K562 (cell line): Measurements from ENCODE around the gene NXF1. TPM values are rescaled to one million over a fixed set of nuclear protein-coding genes. Genes with fewer than 3 reads are reported as not detected.

Experiments used
- BRD4 ChIP-seq: fragments of 200-600 bp; sonication (generic); IDR thresholded peaks from 2 replicates; pipeline ENCODE4 v1.6.1; 2017; ENCODE audit warnings: inconsistent platforms
- ETV1 ChIP-seq: fragments of 450-650 bp; conservative IDR thresholded peaks from 2 replicates; pipeline ENCODE4 v1.6.1; 2016; ENCODE audit warnings: missing genetic modification characterization, control low read depth, low read depth, missing compliant biosample characterization
- HSF4 ChIP-seq: fragments of 250-450 bp; sonication (Bioruptor Pico); IDR thresholded peaks from 2 replicates; pipeline ENCODE4 v2.1.2; 2022; ENCODE audit warnings: mild to moderate bottlenecking, moderate library complexity, borderline replicate concordance
- NELFE ChIP-seq: IDR thresholded peaks from 2 replicates; pipeline ENCODE4 v1.6.1; 2011; ENCODE audit warnings: mild to moderate bottlenecking; ENCODE audit not compliant: insufficient read depth, insufficient read length
- PCBP2 ChIP-seq: fragments of 200-400 bp; formaldehyde crosslinking; IDR thresholded peaks from 2 replicates; pipeline ENCODE4 v1.6.1; 2018; ENCODE audit warnings: low read length, low read depth, mild to moderate bottlenecking, moderate library complexity; ENCODE audit not compliant: poor library complexity, severe bottlenecking
- POLR3A ChIP-seq: IDR thresholded peaks from 2 replicates; pipeline ENCODE4 v1.6.1; 2011; ENCODE audit warnings: borderline replicate concordance, mild to moderate bottlenecking, moderate library complexity; ENCODE audit not compliant: insufficient read length, insufficient read depth; ENCODE audit errors: extremely low read depth
- RBM39 ChIP-seq: fragments of 200-400 bp; formaldehyde crosslinking; optimal IDR thresholded peaks from 2 replicates; pipeline ENCODE3; 2018; ENCODE audit warnings: low read depth, low read length
- SMAD2 ChIP-seq: fragments of 150-350 bp; IDR thresholded peaks from 2 replicates; pipeline ENCODE4 v1.6.1; 2014; ENCODE audit warnings: low read depth, mild to moderate bottlenecking, low read length
- SMARCE1 ChIP-seq: fragments of 450-650 bp; IDR thresholded peaks from 2 replicates; pipeline ENCODE4 v1.7.1; 2016; ENCODE audit warnings: mild to moderate bottlenecking
- SNIP1 ChIP-seq: fragments of 450-650 bp; IDR thresholded peaks from 2 replicates; pipeline ENCODE4 v1.7.1; 2017; ENCODE audit warnings: low read depth, mild to moderate bottlenecking
- SP1 ChIP-seq: sonication (generic); formaldehyde crosslinking; IDR thresholded peaks from 2 replicates; pipeline ENCODE4 v1.8.1; 2022; ENCODE audit warnings: mild to moderate bottlenecking, missing genetic modification reagents
- ZBTB1 ChIP-seq: sonication (generic); formaldehyde crosslinking; IDR thresholded peaks from 2 replicates; pipeline ENCODE4 v1.8.1; 2023; ENCODE audit warnings: missing genetic modification reagents, low read depth, mild to moderate bottlenecking, borderline replicate concordance
- ZNF41 ChIP-seq: fragments of 250-450 bp; sonication (Bioruptor Pico); conservative IDR thresholded peaks from 2 replicates; pipeline ENCODE4 v1.4.0; 2020; ENCODE audit warnings: mild to moderate bottlenecking
- ZNF76 ChIP-seq: fragments of 250-450 bp; sonication (Bioruptor Pico); IDR thresholded peaks from 2 replicates; pipeline ENCODE4 v1.4.0; 2020; ENCODE audit warnings: mild to moderate bottlenecking, moderate library complexity, borderline replicate concordance
- polyA plus RNA-seq, 8 experiments: library from polyadenylated mRNA; depleted of rRNA in 4 of 8; stranded (reverse) in 5 of 8; unstranded in 3 of 8; fragments of >200 nt; fragmentation: Nextera tagmentation in 2 of 8; fragmentation: Illumina TruSeq in 1 of 8; extraction: Ambion mirVana in 2 of 8; extraction: Trizol in 1 of 8; gene quantifications; 2 replicates each; pipeline versions ENCODE4 v1.2.1 to v1.2.3, GENCODE V29; 2011 to 2014; ENCODE audit warnings: inconsistent platforms in 1 of 8, missing spikeins in 1 of 8
- total RNA-seq, 7 experiments: library from RNA; depleted of rRNA in 6 of 7; stranded (reverse); fragments of >200 nt in 6 of 7; fragmentation: Illumina TruSeq in 2 of 7; extraction: Trizol in 2 of 7; gene quantifications; 2 replicates each; pipeline versions ENCODE4 v1.2.1 to v1.2.3, GENCODE V29; 2011 to 2021; ENCODE audit warnings: low replicate concordance in 1 of 7
- TF ChIP-seq, protein P1 (sequence below): fragments of 450-650 bp; formaldehyde crosslinking; IDR thresholded peaks from 2 replicates; pipeline ENCODE4 v1.4.0; 2020; ENCODE audit warnings: mild to moderate bottlenecking, moderate library complexity
- TF ChIP-seq, protein P2 (sequence below): fragments of 450-650 bp; formaldehyde crosslinking; IDR thresholded peaks from 2 replicates; pipeline ENCODE4 v1.4.0; 2020; ENCODE audit warnings: mild to moderate bottlenecking, moderate library complexity
- TF ChIP-seq, protein P3 (sequence below): sonication (generic); formaldehyde crosslinking; IDR thresholded peaks from 2 replicates; pipeline ENCODE4 v1.9.0; 2022; ENCODE audit warnings: mild to moderate bottlenecking, missing genetic modification reagents
- TF ChIP-seq, protein P4 (sequence below): fragments of 450-650 bp; formaldehyde crosslinking; IDR thresholded peaks from 2 replicates; pipeline ENCODE4 v1.4.0; 2022; ENCODE audit warnings: mild to moderate bottlenecking, moderate library complexity
- TF ChIP-seq, protein P5 (sequence below): sonication (generic); formaldehyde crosslinking; IDR thresholded peaks from 2 replicates; pipeline ENCODE4 v1.8.0; 2022; ENCODE audit warnings: mild to moderate bottlenecking, missing genetic modification reagents

Gene NXF1
- total and polyA plus RNA-seq, 9 of the 15 experiments (the other 6 are each of a cell fraction or from before 2014, with no cell fraction given): 18.1 to 98.3 (median 35.8) TPM

DNA sequence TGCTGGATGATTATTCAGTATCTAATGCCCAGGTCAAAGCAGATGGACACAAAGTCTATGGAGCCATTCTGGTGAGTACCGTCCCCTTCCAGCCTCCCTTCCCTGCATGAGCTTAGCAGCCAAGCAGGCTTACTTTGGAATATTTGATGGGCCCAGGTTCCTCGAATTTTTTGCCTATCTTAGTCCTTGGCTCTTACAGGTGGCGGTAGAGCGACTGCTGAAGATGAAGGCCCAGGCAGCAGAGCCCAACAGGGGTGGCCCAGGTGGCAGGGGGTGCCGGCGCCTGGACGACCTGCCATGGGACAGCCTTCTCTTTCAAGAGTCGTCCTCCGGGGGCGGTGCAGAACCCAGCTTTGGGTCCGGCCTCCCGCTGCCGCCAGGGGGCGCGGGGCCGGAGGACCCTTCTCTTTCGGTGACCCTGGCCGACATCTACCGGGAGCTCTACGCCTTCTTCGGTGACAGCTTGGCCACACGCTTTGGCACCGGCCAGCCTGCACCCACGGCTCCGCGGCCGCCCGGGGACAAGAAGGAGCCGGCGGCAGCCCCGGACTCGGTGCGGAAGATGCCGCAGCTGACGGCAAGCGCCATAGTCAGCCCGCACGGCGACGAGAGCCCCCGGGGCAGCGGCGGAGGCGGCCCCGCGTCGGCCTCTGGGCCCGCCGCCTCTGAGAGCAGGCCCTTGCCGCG, 18.8 kb downstream of the NXF1 start (continued):
- TF ChIP-seq, protein P1, sequence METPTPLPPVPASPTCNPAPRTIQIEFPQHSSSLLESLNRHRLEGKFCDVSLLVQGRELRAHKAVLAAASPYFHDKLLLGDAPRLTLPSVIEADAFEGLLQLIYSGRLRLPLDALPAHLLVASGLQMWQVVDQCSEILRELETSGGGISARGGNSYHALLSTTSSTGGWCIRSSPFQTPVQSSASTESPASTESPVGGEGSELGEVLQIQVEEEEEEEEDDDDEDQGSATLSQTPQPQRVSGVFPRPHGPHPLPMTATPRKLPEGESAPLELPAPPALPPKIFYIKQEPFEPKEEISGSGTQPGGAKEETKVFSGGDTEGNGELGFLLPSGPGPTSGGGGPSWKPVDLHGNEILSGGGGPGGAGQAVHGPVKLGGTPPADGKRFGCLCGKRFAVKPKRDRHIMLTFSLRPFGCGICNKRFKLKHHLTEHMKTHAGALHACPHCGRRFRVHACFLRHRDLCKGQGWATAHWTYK (CRISPR knock-in tag): no peak
- TF ChIP-seq ZNF41 (CRISPR knock-in tag) (no peak), ZNF76 (CRISPR knock-in tag) (no peak), BRD4 (no peak; the same call in 1 of the 2 replicates), SMARCE1 (no peak), ZBTB1 (no peak; the same call in 1 of the 2 replicates), ETV1 (tag) (peak; percentile 6; the same call in 1 of the 2 replicates), HSF4 (CRISPR knock-in tag) (no peak), NELFE (no peak), RBM39 (peak; percentile 57), SNIP1 (no peak), SP1 (CRISPR knock-in tag) (no peak), PCBP2 (no peak), POLR3A (no peak), SMAD2 (no peak)
- TF ChIP-seq, protein P2, sequence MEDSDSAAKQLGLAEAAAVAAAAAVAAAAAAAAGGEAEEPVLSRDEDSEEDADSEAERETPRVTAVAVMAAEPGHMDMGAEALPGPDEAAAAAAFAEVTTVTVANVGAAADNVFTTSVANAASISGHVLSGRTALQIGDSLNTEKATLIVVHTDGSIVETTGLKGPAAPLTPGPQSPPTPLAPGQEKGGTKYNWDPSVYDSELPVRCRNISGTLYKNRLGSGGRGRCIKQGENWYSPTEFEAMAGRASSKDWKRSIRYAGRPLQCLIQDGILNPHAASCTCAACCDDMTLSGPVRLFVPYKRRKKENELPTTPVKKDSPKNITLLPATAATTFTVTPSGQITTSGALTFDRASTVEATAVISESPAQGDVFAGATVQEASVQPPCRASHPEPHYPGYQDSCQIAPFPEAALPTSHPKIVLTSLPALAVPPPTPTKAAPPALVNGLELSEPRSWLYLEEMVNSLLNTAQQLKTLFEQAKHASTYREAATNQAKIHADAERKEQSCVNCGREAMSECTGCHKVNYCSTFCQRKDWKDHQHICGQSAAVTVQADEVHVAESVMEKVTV (CRISPR knock-in tag): peak; percentile 57; the same call in 1 of the 2 replicates
- TF ChIP-seq, protein P3, sequence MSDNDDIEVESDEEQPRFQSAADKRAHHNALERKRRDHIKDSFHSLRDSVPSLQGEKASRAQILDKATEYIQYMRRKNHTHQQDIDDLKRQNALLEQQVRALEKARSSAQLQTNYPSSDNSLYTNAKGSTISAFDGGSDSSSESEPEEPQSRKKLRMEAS (CRISPR knock-in tag): no peak
- TF ChIP-seq, protein P4, sequence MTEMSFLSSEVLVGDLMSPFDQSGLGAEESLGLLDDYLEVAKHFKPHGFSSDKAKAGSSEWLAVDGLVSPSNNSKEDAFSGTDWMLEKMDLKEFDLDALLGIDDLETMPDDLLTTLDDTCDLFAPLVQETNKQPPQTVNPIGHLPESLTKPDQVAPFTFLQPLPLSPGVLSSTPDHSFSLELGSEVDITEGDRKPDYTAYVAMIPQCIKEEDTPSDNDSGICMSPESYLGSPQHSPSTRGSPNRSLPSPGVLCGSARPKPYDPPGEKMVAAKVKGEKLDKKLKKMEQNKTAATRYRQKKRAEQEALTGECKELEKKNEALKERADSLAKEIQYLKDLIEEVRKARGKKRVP (CRISPR knock-in tag): no peak
- TF ChIP-seq, protein P5, sequence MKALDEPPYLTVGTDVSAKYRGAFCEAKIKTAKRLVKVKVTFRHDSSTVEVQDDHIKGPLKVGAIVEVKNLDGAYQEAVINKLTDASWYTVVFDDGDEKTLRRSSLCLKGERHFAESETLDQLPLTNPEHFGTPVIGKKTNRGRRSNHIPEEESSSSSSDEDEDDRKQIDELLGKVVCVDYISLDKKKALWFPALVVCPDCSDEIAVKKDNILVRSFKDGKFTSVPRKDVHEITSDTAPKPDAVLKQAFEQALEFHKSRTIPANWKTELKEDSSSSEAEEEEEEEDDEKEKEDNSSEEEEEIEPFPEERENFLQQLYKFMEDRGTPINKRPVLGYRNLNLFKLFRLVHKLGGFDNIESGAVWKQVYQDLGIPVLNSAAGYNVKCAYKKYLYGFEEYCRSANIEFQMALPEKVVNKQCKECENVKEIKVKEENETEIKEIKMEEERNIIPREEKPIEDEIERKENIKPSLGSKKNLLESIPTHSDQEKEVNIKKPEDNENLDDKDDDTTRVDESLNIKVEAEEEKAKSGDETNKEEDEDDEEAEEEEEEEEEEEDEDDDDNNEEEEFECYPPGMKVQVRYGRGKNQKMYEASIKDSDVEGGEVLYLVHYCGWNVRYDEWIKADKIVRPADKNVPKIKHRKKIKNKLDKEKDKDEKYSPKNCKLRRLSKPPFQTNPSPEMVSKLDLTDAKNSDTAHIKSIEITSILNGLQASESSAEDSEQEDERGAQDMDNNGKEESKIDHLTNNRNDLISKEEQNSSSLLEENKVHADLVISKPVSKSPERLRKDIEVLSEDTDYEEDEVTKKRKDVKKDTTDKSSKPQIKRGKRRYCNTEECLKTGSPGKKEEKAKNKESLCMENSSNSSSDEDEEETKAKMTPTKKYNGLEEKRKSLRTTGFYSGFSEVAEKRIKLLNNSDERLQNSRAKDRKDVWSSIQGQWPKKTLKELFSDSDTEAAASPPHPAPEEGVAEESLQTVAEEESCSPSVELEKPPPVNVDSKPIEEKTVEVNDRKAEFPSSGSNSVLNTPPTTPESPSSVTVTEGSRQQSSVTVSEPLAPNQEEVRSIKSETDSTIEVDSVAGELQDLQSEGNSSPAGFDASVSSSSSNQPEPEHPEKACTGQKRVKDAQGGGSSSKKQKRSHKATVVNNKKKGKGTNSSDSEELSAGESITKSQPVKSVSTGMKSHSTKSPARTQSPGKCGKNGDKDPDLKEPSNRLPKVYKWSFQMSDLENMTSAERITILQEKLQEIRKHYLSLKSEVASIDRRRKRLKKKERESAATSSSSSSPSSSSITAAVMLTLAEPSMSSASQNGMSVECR (CRISPR knock-in tag): no peak; the same call in 1 of the 2 replicates
